Measurements from ENCODE around the gene FAM131A.

The FAM131A gene

DNA sequence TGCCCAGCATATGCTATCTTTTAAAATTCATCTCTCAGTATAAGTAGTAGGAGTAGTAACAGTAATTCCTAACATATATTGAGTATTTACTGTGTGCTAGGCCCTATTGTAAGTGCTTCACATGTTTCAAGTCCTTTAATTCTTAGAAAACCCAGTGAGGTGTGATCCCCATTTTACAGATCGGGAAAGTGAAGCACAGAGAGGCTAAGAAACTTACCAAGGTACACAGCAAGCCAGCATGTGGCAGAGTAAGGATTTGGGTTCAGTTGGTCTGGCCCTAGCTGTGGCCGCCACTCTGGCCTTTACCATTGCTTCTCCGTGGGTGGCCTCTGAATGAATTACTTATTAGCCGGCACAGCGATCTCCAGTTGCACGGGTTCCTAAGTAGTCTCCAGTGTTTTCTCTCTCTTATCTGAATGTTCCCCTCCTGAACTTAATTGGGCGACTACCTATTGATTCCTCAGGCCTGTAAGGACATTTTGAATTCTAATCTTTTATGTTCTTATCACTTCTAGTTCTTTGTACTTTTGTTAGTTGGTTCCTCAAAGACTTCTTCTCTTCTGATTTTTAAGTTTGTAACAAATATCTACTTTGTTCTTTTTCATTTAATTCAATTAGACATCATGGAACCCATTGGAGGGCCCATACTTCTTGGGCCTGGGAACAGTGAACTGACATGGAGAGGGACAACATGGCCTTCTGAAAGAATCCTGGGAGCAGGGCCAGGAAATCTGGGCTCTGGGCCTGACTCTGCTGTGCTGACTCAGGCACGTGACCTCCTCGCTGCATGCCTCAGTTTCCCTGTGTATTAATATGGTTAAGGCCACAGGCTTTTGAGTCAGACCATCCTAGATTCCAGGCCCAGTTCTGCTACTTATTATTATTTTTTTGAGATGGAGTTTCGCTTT lies 12.4 kb downstream of the FAM131A start:
- H3K9ac ChIP-seq (ENCODE audit: low read depth in 1 of 2, low read length in 2 of 2) = no peak overlapping the region

DNA sequence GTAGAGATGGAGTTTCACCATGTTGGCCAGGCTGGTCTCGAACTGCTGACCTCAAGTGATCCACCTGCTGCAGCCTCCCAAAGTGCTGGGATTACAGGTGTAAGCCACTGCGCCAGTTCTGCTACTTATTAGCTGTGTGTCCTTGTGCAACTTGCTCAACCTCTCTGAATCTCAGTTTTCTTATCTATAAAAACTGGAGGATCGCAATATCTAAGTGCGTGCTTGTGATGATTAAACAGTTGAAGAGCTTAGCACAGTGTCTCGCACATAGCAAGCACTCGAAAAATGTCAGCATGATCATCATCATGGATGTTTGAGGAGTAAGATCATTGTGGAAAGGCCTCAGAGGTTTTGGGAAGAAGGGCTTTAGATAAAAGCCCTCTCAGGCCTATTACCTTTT lies 13.2 kb downstream of the FAM131A start:
- Histone ChIP-seq H3K9ac (ENCODE audit: low read depth in 1 of 2, low read length in 2 of 2) (no peak overlapping the region), H3K27ac (ENCODE audit: low read depth, low read length) (no peak overlapping the region), H3K36me3 (ENCODE audit: control insufficient read depth in 1 of 2, insufficient read depth in 2 of 2, low read length in 2 of 2) (peaks cover 3 to 20% of the 10 kb centered on the region in 2 donors), H3K9me3 (ENCODE audit: control insufficient read depth in 1 of 2, low read length in 2 of 2) (no peaks in the 10 kb centered on the region), H3K27me3 (ENCODE audit: control insufficient read depth in 1 of 2, insufficient read depth in 2 of 2, low read length in 2 of 2) (no peaks in the 10 kb centered on the region), H3K4me1 (ENCODE audit: control insufficient read depth in 1 of 2, insufficient read depth in 2 of 2, low read length in 2 of 2) (peaks cover 24 to 28% of the 10 kb centered on the region in 2 donors), H3K4me3 (ENCODE audit: low read depth in 1 of 2, low read length in 2 of 2) (no peak overlapping the region)

More for the DNA sequence above, 12.4 kb downstream of the FAM131A start:
- Histone ChIP-seq H3K4me1 (ENCODE audit: control insufficient read depth in 1 of 2, insufficient read depth in 2 of 2, low read length in 2 of 2) (peaks cover 29 to 32% of the 10 kb centered on the region in 2 donors), H3K27ac (ENCODE audit: low read depth, low read length) (no peak overlapping the region), H3K4me3 (ENCODE audit: low read depth in 1 of 2, low read length in 2 of 2) (no peak overlapping the region), H3K36me3 (ENCODE audit: control insufficient read depth in 1 of 2, insufficient read depth in 2 of 2, low read length in 2 of 2) (peaks cover 0 to 15% of the 10 kb centered on the region in 2 donors), H3K27me3 (ENCODE audit: control insufficient read depth in 1 of 2, insufficient read depth in 2 of 2, low read length in 2 of 2) (no peaks in the 10 kb centered on the region), H3K9me3 (ENCODE audit: control insufficient read depth in 1 of 2, low read length in 2 of 2) (no peaks in the 10 kb centered on the region)

GRCh38 chr3:184351511-184352148 lies 14.2 kb downstream of the FAM131A start:
- Histone ChIP-seq H3K27ac (ENCODE audit: low read depth, low read length) (peak overlapping the region; percentile 64), H3K4me3 (ENCODE audit: low read depth in 1 of 2, low read length in 2 of 2) (peak overlapping the region in 1 of 2 donors; percentile 0), H3K36me3 (ENCODE audit: control insufficient read depth in 1 of 2, insufficient read depth in 2 of 2, low read length in 2 of 2) (peaks cover 3 to 27% of the 10 kb centered on the region in 2 donors), H3K27me3 (ENCODE audit: control insufficient read depth in 1 of 2, insufficient read depth in 2 of 2, low read length in 2 of 2) (no peaks in the 10 kb centered on the region), H3K9ac (ENCODE audit: low read depth in 1 of 2, low read length in 2 of 2) (peak overlapping the region; percentile 8 to 66), H3K4me1 (ENCODE audit: control insufficient read depth in 1 of 2, insufficient read depth in 2 of 2, low read length in 2 of 2) (peaks cover 20 to 24% of the 10 kb centered on the region in 2 donors), H3K9me3 (ENCODE audit: control insufficient read depth in 1 of 2, low read length in 2 of 2) (no peaks in the 10 kb centered on the region)

GRCh38 chr3:184352149-184352785 lies 14.9 kb downstream of the FAM131A start:
- Histone ChIP-seq H3K36me3 (ENCODE audit: control insufficient read depth in 1 of 2, insufficient read depth in 2 of 2, low read length in 2 of 2) (peaks cover 6 to 29% of the 10 kb centered on the region in 2 donors), H3K4me1 (ENCODE audit: control insufficient read depth in 1 of 2, insufficient read depth in 2 of 2, low read length in 2 of 2) (peaks cover 20 to 24% of the 10 kb centered on the region in 2 donors), H3K9ac (ENCODE audit: low read depth in 1 of 2, low read length in 2 of 2) (peak overlapping the region; percentile 25 to 66), H3K27me3 (ENCODE audit: control insufficient read depth in 1 of 2, insufficient read depth in 2 of 2, low read length in 2 of 2) (no peaks in the 10 kb centered on the region), H3K27ac (ENCODE audit: low read depth, low read length) (peak overlapping the region; percentile 72), H3K9me3 (ENCODE audit: control insufficient read depth in 1 of 2, low read length in 2 of 2) (no peaks in the 10 kb centered on the region), H3K4me3 (ENCODE audit: low read depth in 1 of 2, low read length in 2 of 2) (peak overlapping the region; percentile 4 to 48)

- Histone ChIP-seq H3K27me3 (ENCODE audit: control insufficient read depth in 1 of 2, insufficient read depth in 2 of 2, low read length in 2 of 2) (no peaks in the 10 kb centered on the region), H3K27ac (ENCODE audit: low read depth, low read length) (no peak overlapping the region), H3K36me3 (ENCODE audit: control insufficient read depth in 1 of 2, insufficient read depth in 2 of 2, low read length in 2 of 2) (peaks cover 6 to 33% of the 10 kb centered on the region in 2 donors), H3K9ac (ENCODE audit: low read depth in 1 of 2, low read length in 2 of 2) (peak overlapping the region in 1 of 2 donors; percentile 66), H3K9me3 (ENCODE audit: control insufficient read depth in 1 of 2, low read length in 2 of 2) (no peaks in the 10 kb centered on the region), H3K4me3 (ENCODE audit: low read depth in 1 of 2, low read length in 2 of 2) (peak overlapping the region; percentile 4 to 48), H3K4me1 (ENCODE audit: control insufficient read depth in 1 of 2, insufficient read depth in 2 of 2, low read length in 2 of 2) (peaks cover 20 to 24% of the 10 kb centered on the region in 2 donors)
Measured at GRCh38 chr3:184352897-184353545, 15.6 kb downstream of the FAM131A start.

GRCh38 chr3:184353546-184353941 lies 16.1 kb downstream of the FAM131A start:
- H3K27ac ChIP-seq (ENCODE audit: low read depth, low read length) = no peak overlapping the region
- H3K9ac ChIP-seq (ENCODE audit: low read depth in 1 of 2, low read length in 2 of 2) = no peak overlapping the region
- no peaks in the 10 kb centered on the region for H3K9me3 ChIP-seq (ENCODE audit: control insufficient read depth in 1 of 2, low read length in 2 of 2)
- no peak overlapping the region for H3K4me3 ChIP-seq (ENCODE audit: low read depth in 1 of 2, low read length in 2 of 2)
- peaks cover 20 to 24% of the 10 kb centered on the region in 2 donors for H3K4me1 ChIP-seq (ENCODE audit: control insufficient read depth in 1 of 2, insufficient read depth in 2 of 2, low read length in 2 of 2)
- H3K27me3 ChIP-seq (ENCODE audit: control insufficient read depth in 1 of 2, insufficient read depth in 2 of 2, low read length in 2 of 2) = no peaks in the 10 kb centered on the region
- H3K36me3 ChIP-seq (ENCODE audit: control insufficient read depth in 1 of 2, insufficient read depth in 2 of 2, low read length in 2 of 2) = peaks cover 6 to 38% of the 10 kb centered on the region in 2 donors

GRCh38 chr3:184354121-184354728 lies 16.8 kb downstream of the FAM131A start:
- no peaks in the 10 kb centered on the region for H3K9me3 ChIP-seq (ENCODE audit: control insufficient read depth in 1 of 2, low read length in 2 of 2)
- no peak overlapping the region for H3K9ac ChIP-seq (ENCODE audit: low read depth in 1 of 2, low read length in 2 of 2)
- H3K36me3 ChIP-seq (ENCODE audit: control insufficient read depth in 1 of 2, insufficient read depth in 2 of 2, low read length in 2 of 2) = peaks cover 6 to 39% of the 10 kb centered on the region in 2 donors
- H3K4me1 ChIP-seq (ENCODE audit: control insufficient read depth in 1 of 2, insufficient read depth in 2 of 2, low read length in 2 of 2) = peaks cover 20 to 24% of the 10 kb centered on the region in 2 donors
- no peak overlapping the region for H3K27ac ChIP-seq (ENCODE audit: low read depth, low read length)
- no peak overlapping the region for H3K4me3 ChIP-seq (ENCODE audit: low read depth in 1 of 2, low read length in 2 of 2)
- no peaks in the 10 kb centered on the region for H3K27me3 ChIP-seq (ENCODE audit: control insufficient read depth in 1 of 2, insufficient read depth in 2 of 2, low read length in 2 of 2)

DNA sequence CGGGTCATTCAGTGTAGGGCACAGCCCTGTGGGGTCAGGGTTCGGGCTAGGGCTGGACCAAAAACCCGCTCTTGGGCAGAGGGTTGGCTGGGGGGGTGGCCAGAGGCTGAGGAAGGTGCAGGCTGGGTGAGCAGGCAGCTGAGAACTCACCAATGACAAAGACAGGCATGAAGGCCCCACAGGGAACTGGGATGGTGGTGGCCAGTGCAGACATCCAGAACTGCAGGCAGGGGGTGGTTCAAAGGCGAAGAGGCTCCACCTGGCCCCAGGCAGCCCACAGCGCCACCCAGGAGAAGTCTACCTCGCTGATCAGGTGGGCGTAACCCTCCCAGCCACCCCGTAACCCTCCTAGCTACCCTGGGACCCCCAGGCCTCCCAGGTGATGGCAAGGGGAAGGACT lies 17.4 kb downstream of the FAM131A start:
- H3K9me3 ChIP-seq (ENCODE audit: control insufficient read depth in 1 of 2, low read length in 2 of 2) = no peaks in the 10 kb centered on the region
- no peak overlapping the region for H3K9ac ChIP-seq (ENCODE audit: low read depth in 1 of 2, low read length in 2 of 2)
- no peak overlapping the region for H3K27ac ChIP-seq (ENCODE audit: low read depth, low read length)
- H3K4me3 ChIP-seq (ENCODE audit: low read depth in 1 of 2, low read length in 2 of 2) = no peak overlapping the region
- peaks cover 6 to 39% of the 10 kb centered on the region in 2 donors for H3K36me3 ChIP-seq (ENCODE audit: control insufficient read depth in 1 of 2, insufficient read depth in 2 of 2, low read length in 2 of 2)
- H3K27me3 ChIP-seq (ENCODE audit: control insufficient read depth in 1 of 2, insufficient read depth in 2 of 2, low read length in 2 of 2) = no peaks in the 10 kb centered on the region
- H3K4me1 ChIP-seq (ENCODE audit: control insufficient read depth in 1 of 2, insufficient read depth in 2 of 2, low read length in 2 of 2) = peaks cover 20 to 28% of the 10 kb centered on the region in 2 donors

DNA sequence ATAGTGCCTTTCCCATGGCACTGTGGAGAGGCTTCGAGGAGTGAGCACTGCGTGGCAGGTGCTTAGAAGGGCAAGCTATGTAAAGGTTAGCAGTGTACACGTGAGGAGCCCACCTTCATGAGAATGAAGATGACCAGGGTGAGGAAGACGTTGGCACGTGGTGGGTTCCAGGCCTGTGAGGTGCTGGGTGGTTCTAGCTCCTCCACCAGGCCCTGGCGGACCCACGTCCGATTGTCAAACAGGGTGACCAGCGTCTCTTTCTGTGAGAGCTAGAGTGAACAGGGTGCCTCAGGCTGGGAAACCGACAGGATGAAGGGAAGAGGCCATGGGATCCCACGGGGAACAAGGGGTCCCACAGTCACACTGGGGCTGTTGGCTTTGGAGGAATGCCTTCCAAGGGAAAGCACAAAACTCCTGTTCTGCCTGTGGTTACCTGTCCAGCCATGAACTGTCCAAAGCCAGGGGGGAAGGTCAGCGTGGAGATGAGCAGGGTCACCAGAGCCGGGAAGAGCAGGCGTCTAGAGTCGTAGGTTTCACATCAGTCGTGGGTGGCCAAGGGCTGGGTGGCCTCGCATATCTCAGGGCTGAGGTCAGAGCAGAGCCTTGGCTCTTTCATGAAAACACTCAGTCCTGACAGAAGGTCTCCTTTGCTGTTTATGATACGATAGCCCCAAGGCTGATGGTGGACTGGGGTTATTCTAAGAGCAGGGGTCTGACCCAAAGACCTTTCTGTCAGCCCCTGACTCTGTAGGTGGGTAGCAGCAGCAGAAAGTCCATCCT lies 18.1 kb downstream of the FAM131A start:
- Histone ChIP-seq H3K27me3 (ENCODE audit: control insufficient read depth in 1 of 2, insufficient read depth in 2 of 2, low read length in 2 of 2) (no peaks in the 10 kb centered on the region), H3K4me3 (ENCODE audit: low read depth in 1 of 2, low read length in 2 of 2) (no peak overlapping the region), H3K27ac (ENCODE audit: low read depth, low read length) (no peak overlapping the region), H3K9ac (ENCODE audit: low read depth in 1 of 2, low read length in 2 of 2) (no peak overlapping the region), H3K9me3 (ENCODE audit: control insufficient read depth in 1 of 2, low read length in 2 of 2) (no peaks in the 10 kb centered on the region), H3K36me3 (ENCODE audit: control insufficient read depth in 1 of 2, insufficient read depth in 2 of 2, low read length in 2 of 2) (peaks cover 6 to 39% of the 10 kb centered on the region in 2 donors), H3K4me1 (ENCODE audit: control insufficient read depth in 1 of 2, insufficient read depth in 2 of 2, low read length in 2 of 2) (peaks cover 25 to 33% of the 10 kb centered on the region in 2 donors)
